Activated CD4-positive, alpha-beta T cell treated with anti-CD3 and anti-CD28 coated beads, Interleukin-2, amount 50 U/mL, for 1 hour (primary cell): Measurements from ENCODE around the gene ZMIZ1.

ENCODE experiments used
- DNase-seq: peaks from one replicate; pipeline ENCODE4 v3.0.0-alpha.2; 2020

The ZMIZ1 gene

GRCh38 chr10:79159141-79159651, 90.4 kb downstream of the ZMIZ1 start:
- DNase-seq: no peak

GRCh38 chr10:79159785-79160184, 91.0 kb downstream of the ZMIZ1 start:
- no peak for DNase-seq

- DNase-seq: no peak
Measured at GRCh38 chr10:79160191-79160590, 91.4 kb downstream of the ZMIZ1 start.

- DNase-seq: no peak
Measured at GRCh38 chr10:79161557-79161956, 92.8 kb downstream of the ZMIZ1 start.

GRCh38 chr10:79162022-79162421, 93.3 kb downstream of the ZMIZ1 start:
- DNase-seq: no peak

GRCh38 chr10:79162861-79163665, 94.3 kb downstream of the ZMIZ1 start:
- no peak for DNase-seq

GRCh38 chr10:79163666-79163975, 94.9 kb downstream of the ZMIZ1 start:
- no peak for DNase-seq

GRCh38 chr10:79164075-79164474, 95.3 kb downstream of the ZMIZ1 start:
- no peak for DNase-seq

- no peak for DNase-seq
Measured at GRCh38 chr10:79165070-79165778, 96.5 kb downstream of the ZMIZ1 start.

GRCh38 chr10:79166312-79166721, 97.6 kb downstream of the ZMIZ1 start:
- no peak for DNase-seq

GRCh38 chr10:79166741-79167140, 98.0 kb downstream of the ZMIZ1 start:
- DNase-seq: no peak

- DNase-seq: no peak
Measured at GRCh38 chr10:79167537-79167936, 98.8 kb downstream of the ZMIZ1 start.

GRCh38 chr10:79168210-79168609, 99.4 kb downstream of the ZMIZ1 start:
- no peak for DNase-seq

GRCh38 chr10:79170226-79170752, 101.5 kb downstream of the ZMIZ1 start:
- no peak for DNase-seq

GRCh38 chr10:79170993-79171392, 102.2 kb downstream of the ZMIZ1 start:
- no peak for DNase-seq

GRCh38 chr10:79171504-79171903, 102.7 kb downstream of the ZMIZ1 start:
- no peak for DNase-seq

GRCh38 chr10:79172881-79173280, 104.1 kb downstream of the ZMIZ1 start:
- no peak for DNase-seq

- no peak for DNase-seq
Measured at GRCh38 chr10:79173582-79174262, 105.0 kb downstream of the ZMIZ1 start.

GRCh38 chr10:79176052-79176501, 107.3 kb downstream of the ZMIZ1 start:
- DNase-seq: no peak

GRCh38 chr10:79176949-79177602, 108.3 kb downstream of the ZMIZ1 start:
- no peak for DNase-seq

- DNase-seq: no peak
Measured at GRCh38 chr10:79178070-79178576, 109.4 kb downstream of the ZMIZ1 start.

- DNase-seq: no peak
Measured at GRCh38 chr10:79178614-79179163, 109.9 kb downstream of the ZMIZ1 start.
